ENCODE data around the gene PDCL2. TPM values are rescaled to one million over a fixed set of nuclear protein-coding genes. Genes with fewer than 3 reads are reported as not detected.

PDCL2 gene
- total and polyA plus RNA-seq, 2 of the 8 experiments (the other 6 are each of a cell fraction or from before 2014, with no cell fraction given) = not detected

- CTCF ChIA-PET (ENCODE audit: partially characterized antibody) = no interaction called here
- no peak for DNase-seq (ENCODE audit: low read depth in 1 of 2, low spot score in 2 of 2)
- no peak overlapping the region for H2AFZ ChIP-seq (ENCODE audit: low read length)
- no peaks in the 10 kb centered on the region; a peak in 2 of 8 replicates for H3K36me3 ChIP-seq (ENCODE audit: control insufficient read depth in 2 of 4, insufficient read depth in 4 of 4, low read length in 3 of 4)
- no peaks in the 10 kb centered on the region for H3K79me2 ChIP-seq (ENCODE audit: control insufficient read depth in 1 of 2, insufficient read depth in 2 of 2, low read length in 2 of 2)
- H4K5ac ChIP-seq (ENCODE audit: insufficient read length, low read depth, low read length) = no peak overlapping the region
- no peak overlapping the region for H3K23ac ChIP-seq (ENCODE audit: insufficient read length)
- H2BK5ac ChIP-seq (ENCODE audit: low read depth, low read length) = no peak overlapping the region
- no peak overlapping the region for H3K27ac ChIP-seq (ENCODE audit: low read depth, low read length)
- no peak overlapping the region for H2BK15ac ChIP-seq (ENCODE audit: low read length)
- H3K9me3 ChIP-seq (ENCODE audit: insufficient read depth in 2 of 2, low read depth in 1 of 2, low read length in 1 of 2) = peaks cover 13 to 20% of the 10 kb centered on the region in 2 experiments
- no peak overlapping the region for H2AK5ac ChIP-seq (ENCODE audit: low read depth, low read length)
- H2BK20ac ChIP-seq (ENCODE audit: low read length) = no peak overlapping the region
- H4K20me1 ChIP-seq (replicated peaks in 1 of 2; ENCODE audit: control insufficient read depth in 1 of 2, insufficient read depth in 2 of 2, low read length in 2 of 2) = no peaks in the 10 kb centered on the region
- H3K4ac ChIP-seq (replicated peaks; ENCODE audit: insufficient read length, low read depth, low read length) = no peak overlapping the region
- H3K27me3 ChIP-seq (replicated peaks in 1 of 4; ENCODE audit: control insufficient read depth in 3 of 4, extremely low read depth in 1 of 4, insufficient read depth in 3 of 4, low read length in 3 of 4) = no peaks in the 10 kb centered on the region
- H3K79me1 ChIP-seq (ENCODE audit: low read depth, low read length) = no peaks in the 10 kb centered on the region
- POLR2A ChIA-PET (ENCODE audit: partially characterized antibody) = no interaction called here
- FAIRE-seq = no peak
- no peak overlapping the region for H3K56ac ChIP-seq (replicated peaks; ENCODE audit: insufficient read length, low read depth, low read length)
- H4K91ac ChIP-seq (replicated peaks; ENCODE audit: insufficient read length, low read length) = no peak overlapping the region
- no peak overlapping the region for H2BK12ac ChIP-seq (ENCODE audit: low read depth, low read length)
- 91% methylated on average over 1 of the region's 1 CpG; no CpG with 5 or more reads in 1 of the 2 experiments for WGBS, 2 experiments (ENCODE audit: extremely low coverage in 1 of 2, insufficient coverage in 1 of 2, insufficient read length in 1 of 2, insufficient replicate concordance in 2 of 2, low coverage in 1 of 2, low lambda C conversion rate in 2 of 2, missing lambda C conversion rate in 1 of 2)
- peaks cover 0 to 4% (median 0%) of the 10 kb centered on the region in 4 experiments; a peak in 1 of 7 replicates for H3K4me1 ChIP-seq (replicated peaks in 1 of 4; ENCODE audit: control insufficient read depth in 3 of 4, insufficient read depth in 4 of 4, low read length in 3 of 4)
- H3K4me2 ChIP-seq (ENCODE audit: insufficient read depth in 1 of 2, low read depth in 2 of 2, low read length in 2 of 2) = no peak overlapping the region
- H3K18ac ChIP-seq (ENCODE audit: extremely low read depth, low read length) = no peak overlapping the region
- H3K9ac ChIP-seq (replicated peaks in 1 of 4; ENCODE audit: extremely low read depth in 1 of 4, low read depth in 3 of 4, low read length in 3 of 4) = no peak overlapping the region
- H2BK120ac ChIP-seq (replicated peaks; ENCODE audit: low read depth, low read length) = no peak overlapping the region
- no peak overlapping the region for H3K4me3 ChIP-seq (ENCODE audit: extremely low read depth in 1 of 4, insufficient read depth in 2 of 4, low read depth in 3 of 4, low read length in 4 of 4)
- no peak overlapping the region for H3K14ac ChIP-seq (ENCODE audit: insufficient read length)
- no peak overlapping the region for H4K8ac ChIP-seq (ENCODE audit: extremely low read depth, insufficient read depth, low read length)
- H3K23me2 ChIP-seq (ENCODE audit: low read depth, low read length) = no peaks in the 10 kb centered on the region
- TF ChIP-seq SUZ12 (IDR thresholded peaks at IDR 0.05; ENCODE audit: low read length) (no peak), KDM4A (IDR thresholded peaks at IDR 0.05; ENCODE audit: low read depth, low read length, severe bottlenecking) (no peak), EZH2 (IDR thresholded peaks at IDR 0.05; ENCODE audit: low read depth, low read length, severe bottlenecking) (no peak), TAF1 (IDR thresholded peaks at IDR 0.05; ENCODE audit: low read depth, low read length) (no peak), POLR2A (IDR thresholded peaks at IDR 0.05; ENCODE audit: control extremely low read depth in 1 of 2, low read depth in 2 of 2, low read length in 2 of 2) (no peak), POLR2AphosphoS5 (IDR thresholded peaks at IDR 0.05; ENCODE audit: low read depth, low read length) (no peak), EP300 (IDR thresholded peaks at IDR 0.05; ENCODE audit: borderline replicate concordance in 1 of 2, low read depth in 2 of 2, low read length in 2 of 2) (no peak), RXRA (IDR thresholded peaks at IDR 0.05; ENCODE audit: insufficient read depth, low read depth, low read length) (no peak), POU5F1 (IDR thresholded peaks at IDR 0.05; ENCODE audit: low read depth, low read length) (no peak), ATF3 (IDR thresholded peaks at IDR 0.05; ENCODE audit: insufficient read depth, low read depth, low read length) (no peak), BRCA1 (IDR thresholded peaks at IDR 0.05; ENCODE audit: low read depth, low read length) (no peak), CEBPB (IDR thresholded peaks at IDR 0.05; ENCODE audit: low read depth, low read length) (no peak), RBBP5 (IDR thresholded peaks at IDR 0.05; ENCODE audit: borderline replicate concordance, low read depth, low read length) (no peak), TBP (IDR thresholded peaks at IDR 0.05; ENCODE audit: low read depth, low read length) (no peak), HDAC2 (IDR thresholded peaks at IDR 0.05; ENCODE audit: borderline replicate concordance in 1 of 2, low read depth in 2 of 2, low read length in 2 of 2) (no peak)
These were observed 16.5 kb downstream of the PDCL2 start for GRCh38 chr4:55575513-55575912.

Data from H1 (cell line).